GM21447 (cell line): ENCODE data around the gene HEBP1.

ENCODE experiments used
- ATAC-seq: cut with Tn5 transposase; IDR thresholded peaks from one replicate; pipeline ENCODE4 v1.9.1; 2021; ENCODE audit not compliant: unreplicated experiment

The HEBP1 gene

DNA sequence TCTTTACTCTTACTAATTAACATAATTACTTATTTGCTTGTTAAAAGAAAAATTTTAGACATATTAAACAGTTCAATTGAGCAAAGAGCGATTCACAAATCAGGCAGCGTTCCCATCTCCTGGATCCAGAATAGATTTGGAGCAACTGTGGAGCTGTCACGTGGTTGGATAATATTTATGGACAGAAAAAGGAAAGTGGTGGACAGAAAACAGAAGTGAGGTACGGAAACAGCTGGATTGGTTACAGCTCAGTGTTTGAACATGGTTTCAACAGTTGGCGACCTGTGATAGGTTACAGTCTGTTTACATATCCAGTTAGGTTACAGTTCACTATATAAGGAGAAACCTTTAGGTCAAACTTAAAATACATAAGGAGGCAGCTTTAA is 24.5 kb upstream of the HEBP1 start:
- no peak for ATAC-seq

DNA sequence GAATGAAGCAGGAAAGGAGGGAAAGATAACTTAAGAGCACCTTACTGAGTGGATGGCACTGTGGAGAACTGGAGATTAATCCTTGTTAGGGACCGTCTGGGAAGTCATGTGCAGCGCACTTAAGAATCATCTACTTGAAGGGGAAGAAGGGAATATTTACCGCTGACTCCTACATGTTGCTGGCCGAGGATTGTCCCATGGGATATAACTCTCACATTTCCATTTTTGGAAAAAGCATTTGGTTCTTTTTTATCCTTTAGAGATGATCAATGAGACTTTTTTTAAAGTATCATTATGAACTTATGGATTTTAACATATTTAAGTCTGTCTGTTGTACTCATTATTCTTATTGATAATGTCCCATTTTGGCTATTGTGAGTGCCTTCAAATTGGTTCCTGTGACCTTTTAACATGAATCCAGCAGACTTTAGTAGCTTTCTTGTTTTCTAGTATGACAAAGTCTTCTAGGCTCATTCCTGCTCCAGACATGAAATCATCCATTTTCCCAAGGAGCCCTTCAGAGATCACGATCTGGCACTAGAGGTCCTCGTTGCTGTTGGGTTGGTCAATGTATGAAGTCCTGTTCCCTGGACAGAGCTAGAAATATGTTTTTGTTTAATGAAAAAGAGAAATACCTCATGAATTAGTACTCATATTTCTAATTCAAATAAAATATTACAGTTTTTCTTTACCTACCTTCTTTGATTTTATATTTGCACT is 23.9 kb upstream of the HEBP1 start:
- no peak for ATAC-seq

DNA sequence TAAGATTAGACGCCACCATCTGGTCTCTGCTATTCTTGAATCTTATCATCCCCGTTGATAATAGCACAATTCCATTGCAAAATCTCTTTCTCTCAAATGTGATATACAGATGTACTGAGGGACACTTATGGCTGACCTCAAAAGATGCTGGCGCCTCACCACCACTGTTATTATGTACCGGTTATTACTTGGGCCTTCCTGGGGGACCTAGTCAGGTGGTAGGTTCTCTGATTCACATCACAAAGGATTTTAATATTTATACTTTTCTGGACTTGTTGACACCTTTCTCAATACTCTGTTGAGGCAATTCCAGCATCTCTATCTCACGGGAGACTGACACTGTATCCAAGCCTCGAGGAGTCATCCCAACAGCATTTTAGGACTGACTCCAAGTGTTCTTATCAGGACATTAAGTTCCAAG is 22.8 kb upstream of the HEBP1 start:
- ATAC-seq, result no peak

DNA sequence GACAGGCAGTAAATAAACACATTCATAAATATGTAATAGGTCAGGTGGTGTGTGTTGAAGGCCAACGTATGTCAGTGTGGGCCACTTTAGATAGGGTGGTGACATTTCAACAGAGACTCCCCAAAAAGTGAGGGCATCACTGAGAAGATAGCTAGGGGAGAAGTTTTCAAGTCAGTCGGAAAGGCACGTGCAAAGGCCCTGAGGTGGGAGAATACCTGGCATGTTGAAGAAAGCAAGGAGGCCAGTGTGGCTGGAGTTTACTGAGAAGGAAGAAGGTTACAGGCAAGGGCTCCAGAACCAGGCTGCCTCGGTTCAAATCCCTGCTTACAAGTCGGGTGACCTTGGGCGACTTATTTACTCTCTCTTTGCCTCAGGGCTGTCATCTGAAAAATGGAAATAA is 11.0 kb upstream of the HEBP1 start:
- no peak for ATAC-seq

DNA sequence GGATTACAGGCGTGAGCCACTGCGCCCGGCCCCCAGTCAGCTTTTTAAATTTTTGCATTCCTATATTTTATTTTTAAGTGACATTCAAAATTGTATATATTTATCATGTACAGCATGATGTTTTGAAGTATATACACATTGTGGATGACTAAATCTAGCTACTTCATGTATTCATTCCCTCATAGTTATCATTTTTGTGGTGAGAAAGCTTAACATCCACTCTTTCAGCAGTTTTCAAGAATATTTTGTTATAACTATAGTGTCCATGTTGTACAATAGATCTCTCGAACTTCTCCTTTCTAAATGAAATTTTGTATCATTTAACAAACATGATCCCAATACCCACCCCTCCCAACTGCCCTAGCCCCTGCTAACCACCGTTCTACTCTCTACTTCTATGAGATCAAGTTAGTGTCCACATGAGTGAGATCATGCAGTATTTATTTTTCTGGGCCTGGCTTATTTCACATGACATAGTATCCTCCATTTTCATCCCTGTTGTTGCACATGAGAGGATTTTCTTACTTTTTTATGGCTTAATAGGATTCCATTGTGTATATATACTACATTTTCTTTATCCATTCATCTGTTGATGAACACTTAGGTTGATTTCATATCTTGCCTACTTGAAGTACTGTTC is 8.8 kb upstream of the HEBP1 start:
- no peak for ATAC-seq

DNA sequence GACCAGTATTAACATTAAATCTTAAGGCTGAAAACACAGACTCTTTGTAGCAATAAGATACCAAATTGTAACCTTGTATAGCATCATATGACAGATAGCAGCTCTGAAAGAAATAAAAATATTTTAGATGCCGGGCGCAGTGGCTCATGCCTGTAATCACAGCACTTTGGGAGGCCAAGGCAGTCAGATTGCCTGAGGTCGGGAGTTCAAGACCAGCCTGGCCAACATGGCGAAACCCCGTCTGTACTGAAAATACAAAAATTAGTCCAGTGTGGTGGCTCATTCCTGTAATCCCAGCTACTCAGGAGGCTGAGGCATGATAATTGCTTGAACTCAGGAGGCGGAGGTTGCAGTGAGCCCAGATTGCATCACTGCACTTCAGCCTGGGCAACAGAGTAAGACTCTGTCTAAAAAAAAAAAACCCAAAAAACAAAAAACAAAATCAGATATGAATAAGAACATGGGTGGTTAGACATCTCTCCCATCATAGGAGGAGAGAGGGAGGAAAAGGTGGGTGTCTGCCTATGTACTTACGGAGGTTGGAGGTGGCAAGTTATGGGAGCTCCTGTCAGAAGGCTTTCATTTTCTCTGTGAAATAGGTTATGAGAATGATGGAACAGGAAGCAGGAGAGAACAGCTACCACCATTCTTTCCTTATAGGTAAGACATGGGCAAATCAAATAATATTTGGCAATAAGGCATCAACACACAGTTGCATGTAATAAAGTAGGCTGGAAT is 7.6 kb upstream of the HEBP1 start:
- ATAC-seq, result no peak

DNA sequence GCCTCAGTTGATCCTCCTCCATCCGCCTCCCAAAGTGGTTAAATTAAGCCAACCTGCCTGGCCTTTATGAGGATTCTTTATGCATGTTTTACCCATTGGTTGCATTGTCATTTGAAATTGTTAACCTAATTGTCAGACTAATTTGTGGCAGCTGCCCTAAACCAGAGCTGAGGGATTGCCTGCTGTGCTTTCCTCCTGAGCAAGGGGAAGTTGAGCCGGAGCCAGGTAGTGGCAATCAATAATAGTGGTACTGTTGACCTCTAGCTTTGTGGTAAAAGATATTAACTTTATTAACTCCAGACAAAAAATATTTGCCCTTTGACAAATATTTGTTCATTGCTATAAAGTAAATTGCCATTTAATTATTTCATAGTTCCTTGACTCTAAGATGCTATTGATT is 5.6 kb upstream of the HEBP1 start:
- no peak for ATAC-seq

DNA sequence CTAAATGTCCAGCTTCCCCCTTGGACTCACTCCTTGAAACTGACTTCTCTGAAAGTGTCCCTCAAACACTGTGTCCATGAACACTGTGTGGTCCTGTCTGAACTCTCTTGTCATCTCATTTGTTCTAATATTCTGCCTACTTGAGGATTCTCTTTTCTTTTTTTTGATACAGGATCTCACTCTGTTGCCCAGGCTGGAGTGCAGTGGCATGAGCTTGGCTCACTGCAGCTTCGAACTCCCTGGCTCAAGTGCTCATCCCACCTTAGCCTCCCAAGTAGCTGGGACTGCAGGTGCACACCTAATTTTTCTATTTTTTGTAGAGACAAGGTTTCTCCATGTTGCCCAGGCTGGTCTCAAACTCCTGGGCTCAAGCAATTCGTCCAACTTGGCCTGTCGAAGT is 4.9 kb upstream of the HEBP1 start:
- no peak for ATAC-seq

DNA sequence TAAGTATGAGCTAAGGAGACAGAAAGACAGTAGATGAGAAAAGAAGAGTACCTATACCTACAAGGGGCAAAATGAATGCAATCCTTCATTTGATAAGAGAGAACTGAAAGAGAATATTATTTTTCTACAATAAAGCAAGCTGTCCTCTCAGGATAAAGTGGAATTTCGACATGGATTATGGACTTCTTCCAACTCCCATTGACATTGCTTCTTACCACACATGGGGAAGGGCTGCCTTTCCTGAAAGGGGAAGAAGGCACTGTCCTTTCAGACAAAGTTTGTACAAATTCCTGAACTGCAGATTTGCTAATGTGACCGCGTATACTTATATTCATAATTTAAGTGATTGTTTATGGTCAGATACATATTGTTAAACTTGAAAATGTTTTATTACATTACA is 4.3 kb upstream of the HEBP1 start:
- no peak for ATAC-seq

DNA sequence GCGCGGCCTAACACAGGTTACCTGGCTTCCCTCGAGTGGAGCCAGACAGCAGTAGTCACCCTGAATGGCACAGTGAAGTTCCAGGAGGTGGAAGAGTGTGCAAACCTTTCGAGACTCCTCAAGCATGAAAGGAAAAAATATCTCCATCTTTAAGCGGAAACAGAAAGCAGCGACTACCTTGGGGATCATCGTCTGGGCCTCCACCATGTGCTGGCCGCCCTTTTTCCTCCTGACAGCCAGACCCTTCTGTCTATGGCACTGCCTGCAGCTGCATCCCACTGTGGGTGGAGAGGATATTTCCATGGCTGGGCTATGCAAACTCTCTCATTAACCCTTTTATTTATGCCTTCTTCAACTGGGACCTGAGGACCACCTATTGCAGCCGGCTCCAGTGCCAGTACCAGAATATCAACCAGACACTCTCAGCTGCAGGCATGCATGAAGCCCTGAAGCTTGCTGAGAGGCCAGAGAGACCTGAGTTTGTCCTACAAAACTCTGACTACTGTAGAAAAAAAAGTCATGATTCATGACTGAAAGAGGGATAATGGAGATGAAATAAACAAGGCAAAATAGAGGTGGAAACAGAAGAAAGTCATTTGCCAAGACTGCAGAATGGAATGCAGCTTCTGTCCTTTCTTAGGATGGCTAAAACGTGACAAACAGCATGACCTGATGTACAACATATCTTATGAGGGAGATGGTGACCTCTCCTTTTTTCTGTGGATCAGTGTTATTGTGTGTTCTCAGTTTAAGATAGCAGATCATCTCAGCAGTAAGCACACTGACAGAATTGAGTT is 2.4 kb upstream of the HEBP1 start:
- no peak for ATAC-seq

DNA sequence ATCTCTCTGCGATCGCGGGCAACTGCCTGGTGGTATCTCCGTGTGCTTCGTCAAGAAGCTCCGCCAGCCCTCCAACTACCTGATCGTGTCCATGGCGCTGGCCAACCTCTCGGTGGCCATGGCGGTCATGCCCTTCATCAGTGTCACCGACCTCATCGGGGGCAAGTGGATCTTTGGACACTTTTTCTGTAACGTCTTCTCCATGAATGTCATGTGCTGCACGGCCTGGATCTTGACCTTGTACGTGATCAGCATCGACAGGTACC is 1.6 kb upstream of the HEBP1 start:
- ATAC-seq, result no peak

DNA sequence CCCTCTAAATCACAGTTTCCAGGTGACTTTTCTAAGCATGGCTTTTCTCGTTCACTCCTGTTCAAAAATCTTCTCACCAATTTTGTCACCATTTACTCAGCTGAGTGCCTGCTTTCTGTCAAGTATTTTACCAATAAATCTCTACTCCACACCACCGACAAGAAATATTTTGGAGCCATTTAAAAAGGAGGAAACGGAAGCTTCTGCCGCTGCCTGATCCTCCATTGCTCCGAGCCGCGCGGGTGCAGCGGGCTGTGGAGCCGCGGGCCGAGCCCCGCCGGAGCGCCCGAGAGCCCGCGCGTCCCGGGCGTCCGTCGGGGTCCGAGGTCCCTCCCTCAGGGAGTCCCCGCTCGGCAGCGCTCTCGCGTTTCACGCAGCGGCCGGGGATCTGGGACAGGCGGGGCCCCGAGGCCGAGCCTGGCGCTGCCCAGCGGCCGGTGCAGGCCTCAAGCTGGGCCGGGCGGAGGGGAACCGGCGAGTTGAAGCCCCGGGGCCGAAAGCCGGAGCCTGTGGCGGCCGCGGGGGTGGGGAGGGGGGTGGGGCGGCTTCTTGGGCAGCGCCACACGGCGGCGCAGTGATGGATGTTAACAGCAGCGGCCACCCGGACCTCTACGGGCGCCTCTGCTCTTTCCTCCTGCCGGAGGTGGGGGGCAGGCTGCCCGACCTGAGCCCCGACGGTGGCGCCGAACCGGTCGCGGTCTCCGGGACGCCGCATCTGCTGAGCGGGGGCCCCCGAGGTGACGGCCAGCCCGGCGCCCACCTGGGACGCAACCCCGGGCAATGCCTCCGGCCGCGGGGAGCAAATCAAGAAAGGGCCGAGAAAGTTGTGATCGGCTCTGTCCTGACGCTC is 1.1 kb upstream of the HEBP1 start:
- ATAC-seq, result no peak

DNA sequence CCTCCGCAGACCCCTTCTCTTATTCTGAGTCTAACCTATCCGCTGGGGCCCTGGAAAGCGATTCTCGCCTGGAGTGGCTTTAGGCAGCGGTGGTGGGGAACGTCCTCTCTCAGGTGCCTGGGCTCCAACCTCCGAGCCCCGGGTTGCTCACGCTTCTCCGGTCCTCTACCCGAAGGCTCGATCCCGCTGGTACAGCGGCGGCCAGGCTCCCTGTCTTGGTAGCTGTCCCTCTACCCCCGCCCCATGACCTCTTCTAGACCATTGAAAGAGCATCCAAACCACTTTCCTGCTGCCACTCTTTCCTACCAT is 505 bp upstream of the HEBP1 start:
- peak; percentile 37 for ATAC-seq

DNA sequence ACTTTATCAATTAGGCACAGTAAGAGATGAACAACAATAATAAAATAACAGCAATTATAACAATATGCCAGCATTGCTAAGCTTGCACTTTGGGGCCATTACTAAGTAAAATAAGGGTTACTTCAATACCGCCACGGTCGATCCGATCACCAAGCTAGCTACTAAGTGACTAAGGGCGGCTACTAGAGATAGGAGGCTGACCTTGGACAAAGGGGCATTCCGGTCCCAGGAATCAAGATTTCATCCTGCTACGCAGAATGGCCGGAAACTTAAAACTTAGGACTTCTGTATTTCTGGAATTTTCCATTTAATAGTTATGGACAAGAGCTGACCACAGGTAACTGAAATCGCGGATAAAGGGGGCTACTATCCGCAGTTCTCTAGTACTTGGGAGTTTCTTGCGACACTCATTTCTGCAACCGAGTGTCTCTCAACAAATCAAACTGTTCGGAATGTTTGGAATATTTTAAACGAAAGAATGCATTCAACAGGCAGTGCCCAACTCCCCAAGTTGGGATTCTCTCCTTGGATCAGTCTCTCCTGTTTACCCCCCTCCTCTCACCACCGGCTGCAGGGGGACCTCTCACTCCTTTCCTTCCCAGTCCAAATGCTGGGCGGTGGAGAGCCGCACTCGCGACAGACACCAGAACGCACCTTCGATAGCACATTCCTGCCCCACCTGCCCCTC is 650 bp downstream of the HEBP1 start:
- ATAC-seq, result no peak

DNA sequence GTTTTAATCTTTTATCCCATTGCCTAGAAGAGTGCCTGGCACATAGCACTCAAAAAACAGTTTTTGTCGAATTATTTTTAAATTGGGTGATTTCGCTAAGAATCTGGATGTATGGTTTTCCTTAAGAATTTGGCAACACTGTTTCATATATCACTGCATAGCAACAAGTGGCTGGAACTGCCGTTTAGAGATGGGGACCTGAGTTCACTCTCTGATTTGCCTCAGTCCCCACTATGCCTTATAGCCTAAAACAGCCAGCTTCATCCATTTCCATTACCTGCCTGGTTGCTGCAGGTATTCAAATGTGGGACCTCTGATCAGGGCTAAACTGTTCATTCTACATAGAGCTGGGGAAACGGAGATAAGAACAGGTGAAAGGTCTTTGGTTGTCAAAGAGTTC is 1.8 kb downstream of the HEBP1 start:
- no peak for ATAC-seq

DNA sequence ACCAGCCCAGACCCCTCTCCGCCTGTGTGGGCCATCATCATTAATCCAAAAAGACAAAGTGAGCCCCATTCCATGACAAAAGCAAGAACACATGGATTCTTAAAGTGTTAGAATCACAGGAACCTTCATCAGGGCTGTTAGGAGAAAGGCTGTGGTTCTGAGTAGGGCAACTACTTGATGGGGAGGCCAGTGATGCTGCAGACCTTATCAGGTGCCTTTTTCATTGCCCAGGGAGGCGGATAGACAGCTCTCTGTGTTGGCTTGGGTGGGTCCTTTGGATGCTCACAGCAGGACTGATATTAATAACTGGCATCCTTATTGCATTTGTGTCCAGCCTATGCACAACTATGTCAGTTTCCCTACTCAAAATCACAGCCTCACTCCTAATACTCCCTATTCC is 2.3 kb downstream of the HEBP1 start:
- ATAC-seq, result no peak

DNA sequence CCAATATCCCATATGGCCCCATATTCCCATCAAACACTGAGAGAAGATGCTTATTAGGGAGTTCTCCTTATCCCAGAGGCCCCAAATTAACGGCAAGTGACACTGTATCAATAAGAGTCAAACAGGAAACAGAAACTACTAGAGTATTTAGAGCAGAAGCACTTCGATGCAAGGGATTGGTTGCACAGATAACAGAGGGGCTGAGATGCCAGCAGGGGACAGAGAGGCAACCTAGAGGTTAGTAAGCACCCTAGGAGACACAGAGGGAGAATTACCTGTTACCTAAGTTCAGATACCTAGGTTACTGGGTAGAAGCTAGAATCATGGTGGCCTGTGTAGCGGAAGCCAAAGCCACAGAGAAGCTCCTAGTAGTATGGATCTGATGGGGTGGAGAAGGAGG is 2.9 kb downstream of the HEBP1 start:
- no peak for ATAC-seq

DNA sequence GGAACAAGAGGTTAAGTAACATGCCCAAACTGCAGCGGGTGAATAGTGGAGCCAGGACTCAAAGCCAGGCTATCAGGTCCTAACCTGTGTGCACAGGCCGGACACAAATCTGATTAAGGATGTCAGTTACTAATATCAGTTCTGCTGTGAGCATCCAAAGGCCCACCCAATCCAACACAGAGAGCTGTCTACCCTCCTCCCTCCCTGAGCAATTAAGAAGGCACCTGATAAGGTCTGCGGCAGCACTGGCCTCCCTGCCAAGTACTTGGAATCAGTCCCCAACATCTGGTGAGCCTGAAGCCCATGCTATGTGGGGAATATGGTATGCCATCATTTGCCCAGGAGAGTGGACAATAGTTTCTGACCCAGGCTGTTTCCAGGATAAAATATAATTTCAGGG is 3.9 kb downstream of the HEBP1 start:
- ATAC-seq, result no peak

DNA sequence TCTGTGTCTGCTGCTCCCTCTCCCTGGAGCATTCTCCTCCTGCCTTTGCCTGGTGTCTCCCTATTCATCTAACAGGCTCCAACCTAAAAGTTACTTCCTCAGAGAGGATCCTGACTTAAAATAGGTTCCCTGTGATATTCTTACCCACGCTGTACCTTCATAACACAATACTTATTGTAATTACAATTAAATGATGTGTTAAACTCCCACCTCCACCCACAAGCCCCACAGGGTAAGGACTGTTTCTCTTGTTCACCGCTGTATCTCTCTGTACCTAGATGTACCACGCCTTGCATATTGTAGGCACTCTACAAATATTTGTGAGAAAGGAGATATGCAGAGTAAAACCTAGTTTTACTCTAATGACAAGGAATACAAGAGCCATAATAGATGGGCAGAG is 5.0 kb downstream of the HEBP1 start:
- no peak for ATAC-seq

DNA sequence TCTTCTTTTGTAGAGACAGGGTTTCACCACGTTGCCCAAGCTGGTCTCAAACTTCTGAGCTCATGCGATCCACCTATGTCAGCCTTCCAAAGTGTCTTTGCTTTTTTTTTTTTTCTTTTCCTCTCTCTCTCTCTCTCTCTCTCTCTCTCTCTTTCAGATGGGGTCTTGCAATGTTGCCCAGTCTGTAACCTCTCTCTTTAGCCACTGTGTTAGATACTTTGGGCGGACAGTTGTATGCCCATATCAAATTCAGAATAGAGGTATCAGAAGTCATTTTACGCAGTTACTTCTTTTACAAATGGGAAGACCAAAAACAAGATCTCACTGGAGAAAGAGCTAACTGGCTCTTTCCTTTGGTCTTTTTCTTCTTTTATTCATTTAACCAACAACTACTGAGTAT is 6.7 kb downstream of the HEBP1 start:
- ATAC-seq, result no peak
